Measurements from ENCODE around the gene CHST8.

The CHST8 gene

GRCh38 chr19:33620611-33621010 is 1.1 kb upstream of the CHST8 start:
- no peak for DNase-seq

GRCh38 chr19:33621065-33621785 is 528 bp upstream of the CHST8 start:
- DNase-seq: no peak

- DNase-seq: no peak
These were observed 704 bp downstream of the CHST8 start for GRCh38 chr19:33622505-33622808.

GRCh38 chr19:33622809-33623511 is 1.2 kb downstream of the CHST8 start:
- DNase-seq: no peak

GRCh38 chr19:33624586-33624985 is 2.8 kb downstream of the CHST8 start:
- DNase-seq: no peak

GRCh38 chr19:33627526-33627925 is 5.8 kb downstream of the CHST8 start:
- DNase-seq: no peak

- DNase-seq: no peak
These were observed 6.4 kb downstream of the CHST8 start for GRCh38 chr19:33627962-33628839.

- DNase-seq: no peak
These were observed 7.4 kb downstream of the CHST8 start for GRCh38 chr19:33628921-33629825.

- DNase-seq: no peak
These were observed 8.1 kb downstream of the CHST8 start for GRCh38 chr19:33629826-33630375.

GRCh38 chr19:33630880-33631608 is 9.3 kb downstream of the CHST8 start:
- no peak for DNase-seq

GRCh38 chr19:33631609-33631973 is 9.8 kb downstream of the CHST8 start:
- DNase-seq: no peak

- DNase-seq: no peak
These were observed 12.8 kb downstream of the CHST8 start for GRCh38 chr19:33634361-33635091.

GRCh38 chr19:33638167-33639034 is 16.6 kb downstream of the CHST8 start:
- DNase-seq: no peak

- DNase-seq: no peak
These were observed 17.4 kb downstream of the CHST8 start for GRCh38 chr19:33639035-33639681.

- no peak for DNase-seq
These were observed 19.0 kb downstream of the CHST8 start for GRCh38 chr19:33640773-33641172.

- DNase-seq: no peak
These were observed 19.5 kb downstream of the CHST8 start for GRCh38 chr19:33641261-33641660.

- DNase-seq: no peak
These were observed 20.3 kb downstream of the CHST8 start for GRCh38 chr19:33641956-33642498.

- DNase-seq: no peak
These were observed 22.6 kb downstream of the CHST8 start for GRCh38 chr19:33644284-33644836.

GRCh38 chr19:33646306-33646705 is 24.6 kb downstream of the CHST8 start:
- DNase-seq: no peak

All from EL (cell line).